UCSD-AML1 (cell line): ENCODE results near the gene CYP21A2.
"Not testable (repeated sequence)": the region's sequence is repeated elsewhere in the genome, so short reads cannot be mapped to it uniquely, and the experiment has no call there.

Experiments used
- DNase-seq: peaks from one replicate; lab custom pipeline; 2025; ENCODE audit not compliant: unreplicated experiment; lab: John Stamatoyannopoulos, UW

The CYP21A2 gene

DNA sequence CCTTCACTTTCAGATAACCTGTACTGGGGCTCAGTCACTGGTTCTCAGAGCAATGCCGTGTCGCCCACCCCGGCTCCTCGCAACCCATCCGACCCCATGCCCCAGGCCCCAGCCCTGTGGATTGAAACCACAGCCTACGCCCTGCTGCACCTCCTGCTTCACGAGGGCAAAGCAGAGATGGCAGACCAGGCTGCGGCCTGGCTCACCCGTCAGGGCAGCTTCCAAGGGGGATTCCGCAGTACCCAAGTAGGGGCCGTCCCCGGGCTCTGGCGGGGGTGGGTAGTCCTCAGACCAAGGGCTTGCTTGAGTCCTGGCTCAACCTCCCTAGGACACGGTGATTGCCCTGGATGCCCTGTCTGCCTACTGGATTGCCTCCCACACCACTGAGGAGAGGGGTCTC, 8.7 kb upstream of the CYP21A2 start:
- DNase-seq = not testable (repeated sequence)

DNA sequence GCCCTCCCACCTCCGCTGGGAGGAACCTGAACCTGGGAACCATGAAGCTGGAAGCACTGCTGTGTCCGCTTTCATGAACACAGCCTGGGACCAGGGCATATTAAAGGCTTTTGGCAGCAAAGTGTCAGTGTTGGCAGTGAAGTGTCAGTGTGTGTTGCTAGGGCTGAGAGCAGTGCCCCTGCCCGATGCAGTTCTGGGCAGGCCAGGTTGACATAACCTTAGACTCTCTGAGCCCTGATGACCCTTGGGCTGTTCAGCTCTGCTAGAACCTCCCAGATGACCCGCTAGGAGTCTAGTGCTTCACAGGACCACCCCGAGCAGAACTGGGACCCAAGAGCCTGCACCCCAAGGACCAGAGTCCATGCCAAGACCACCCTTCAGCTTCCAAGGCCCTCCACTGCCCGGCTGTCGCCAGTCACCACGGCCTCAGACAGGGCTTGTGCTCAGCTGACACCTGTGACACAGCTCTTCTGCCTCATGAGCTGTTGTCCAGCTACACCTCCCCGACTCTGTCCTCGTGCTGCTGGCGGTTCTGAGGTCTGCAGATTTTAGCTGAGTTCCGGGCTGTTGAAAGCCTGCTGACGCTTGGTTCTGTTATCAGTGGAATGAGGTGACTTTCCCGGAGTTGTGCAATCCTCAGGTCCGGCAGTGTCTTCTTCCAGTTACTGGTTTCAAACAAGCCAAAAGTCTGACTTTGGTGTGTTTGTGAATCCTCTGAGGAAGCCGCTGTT, 2.8 kb upstream of the CYP21A2 start:
- DNase-seq = not testable (repeated sequence)

- not testable (repeated sequence) for DNase-seq
Measured at GRCh38 chr6:32037136-32037535, 1.1 kb upstream of the CYP21A2 start.

DNA sequence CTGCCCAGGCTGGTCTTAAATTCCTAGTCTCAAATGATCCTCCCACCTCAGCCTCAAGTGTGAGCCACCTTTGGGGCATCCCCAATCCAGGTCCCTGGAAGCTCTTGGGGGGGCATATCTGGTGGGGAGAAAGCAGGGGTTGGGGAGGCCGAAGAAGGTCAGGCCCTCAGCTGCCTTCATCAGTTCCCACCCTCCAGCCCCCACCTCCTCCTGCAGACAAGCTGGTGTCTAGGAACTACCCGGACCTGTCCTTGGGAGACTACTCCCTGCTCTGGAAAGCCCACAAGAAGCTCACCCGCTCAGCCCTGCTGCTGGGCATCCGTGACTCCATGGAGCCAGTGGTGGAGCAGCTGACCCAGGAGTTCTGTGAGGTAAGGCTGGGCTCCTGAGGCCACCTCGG, 663 bp downstream of the CYP21A2 start:
- DNase-seq = not testable (repeated sequence)

- DNase-seq = not testable (repeated sequence)
Measured at GRCh38 chr6:32039321-32040274, 1.4 kb downstream of the CYP21A2 start.

DNA sequence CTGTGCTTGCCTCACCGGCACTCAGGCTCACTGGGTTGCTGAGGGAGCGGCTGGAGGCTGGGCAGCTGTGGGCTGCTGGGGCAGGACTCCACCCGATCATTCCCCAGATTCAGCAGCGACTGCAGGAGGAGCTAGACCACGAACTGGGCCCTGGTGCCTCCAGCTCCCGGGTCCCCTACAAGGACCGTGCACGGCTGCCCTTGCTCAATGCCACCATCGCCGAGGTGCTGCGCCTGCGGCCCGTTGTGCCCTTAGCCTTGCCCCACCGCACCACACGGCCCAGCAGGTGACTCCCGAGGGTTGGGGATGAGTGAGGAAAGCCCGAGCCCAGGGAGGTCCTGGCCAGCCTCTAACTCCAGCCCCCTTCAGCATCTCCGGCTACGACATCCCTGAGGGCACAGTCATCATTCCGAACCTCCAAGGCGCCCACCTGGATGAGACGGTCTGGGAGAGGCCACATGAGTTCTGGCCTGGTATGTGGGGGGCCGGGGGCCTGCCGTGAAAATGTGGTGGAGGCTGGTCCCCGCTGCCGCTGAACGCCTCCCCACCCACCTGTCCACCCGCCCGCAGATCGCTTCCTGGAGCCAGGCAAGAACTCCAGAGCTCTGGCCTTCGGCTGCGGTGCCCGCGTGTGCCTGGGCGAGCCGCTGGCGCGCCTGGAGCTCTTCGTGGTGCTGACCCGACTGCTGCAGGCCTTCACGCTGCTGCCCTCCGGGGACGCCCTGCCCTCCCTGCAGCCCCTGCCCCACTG, 2.3 kb downstream of the CYP21A2 start:
- DNase-seq = not testable (repeated sequence)

GRCh38 chr6:32041050-32041321, 2.8 kb downstream of the CYP21A2 start:
- not testable (repeated sequence) for DNase-seq

GRCh38 chr6:32041385-32041784, 3.2 kb downstream of the CYP21A2 start:
- DNase-seq = not testable (repeated sequence)

- not testable (repeated sequence) for DNase-seq
Measured at GRCh38 chr6:32042276-32042675, 4.1 kb downstream of the CYP21A2 start.

DNA sequence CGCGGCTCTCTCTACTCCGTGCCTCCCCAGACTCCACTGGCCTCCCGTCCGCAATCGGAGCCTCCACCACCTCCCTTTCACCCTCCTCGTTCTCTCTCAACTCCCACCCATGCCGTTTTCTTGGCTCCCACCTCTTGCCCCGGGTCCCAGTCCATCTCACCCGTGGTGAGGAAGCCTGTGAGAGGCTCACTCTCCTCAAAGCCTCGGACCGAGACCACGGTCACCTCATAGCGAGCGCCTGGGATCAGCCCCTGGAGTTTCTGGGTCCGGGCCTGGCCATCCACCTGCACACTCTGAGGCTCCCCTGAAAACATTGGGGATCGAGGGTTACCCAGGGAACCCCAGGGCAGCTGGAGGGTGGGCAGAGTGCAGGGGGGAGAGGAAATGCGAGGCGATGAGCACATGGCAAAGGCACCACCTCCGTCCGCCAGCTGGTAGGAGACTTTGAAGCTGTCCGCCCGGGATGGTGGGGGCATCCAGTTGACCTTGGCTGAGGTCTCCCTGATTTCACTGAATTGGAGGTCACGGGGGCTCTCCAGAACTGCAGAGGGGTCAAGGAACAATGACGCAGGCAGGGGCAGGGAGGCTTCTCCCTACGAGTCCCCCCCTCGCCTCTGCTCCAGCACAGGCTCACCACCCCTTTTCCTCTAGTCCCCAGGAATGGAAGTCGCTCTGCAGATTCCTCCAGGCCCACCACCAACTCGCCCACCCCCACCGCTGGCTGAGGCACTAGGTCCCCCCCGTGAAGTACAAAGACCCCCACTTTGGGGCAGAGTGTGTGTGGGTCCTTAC, 5.6 kb downstream of the CYP21A2 start:
- DNase-seq = not testable (repeated sequence)

DNA sequence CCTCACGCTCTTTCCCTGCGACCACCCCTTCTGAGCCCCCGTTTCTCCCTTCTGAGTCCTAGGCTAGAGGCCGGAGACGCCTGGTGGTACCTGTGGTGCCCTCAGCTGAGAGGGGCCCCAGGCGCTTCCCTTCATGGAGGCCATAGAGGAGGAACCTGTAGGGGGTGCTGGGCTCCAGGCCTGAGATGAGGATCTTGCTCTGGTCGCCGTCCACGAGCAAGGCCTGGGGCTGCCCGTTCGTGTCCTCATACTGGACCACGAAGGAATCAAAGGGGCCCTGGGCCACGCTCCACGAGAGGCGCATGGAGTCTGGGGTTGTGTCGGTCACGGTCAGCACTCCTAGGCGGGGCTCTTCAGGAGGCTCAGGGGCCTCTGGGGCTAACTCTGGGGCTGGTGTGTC, 6.7 kb downstream of the CYP21A2 start:
- DNase-seq = not testable (repeated sequence)

DNA sequence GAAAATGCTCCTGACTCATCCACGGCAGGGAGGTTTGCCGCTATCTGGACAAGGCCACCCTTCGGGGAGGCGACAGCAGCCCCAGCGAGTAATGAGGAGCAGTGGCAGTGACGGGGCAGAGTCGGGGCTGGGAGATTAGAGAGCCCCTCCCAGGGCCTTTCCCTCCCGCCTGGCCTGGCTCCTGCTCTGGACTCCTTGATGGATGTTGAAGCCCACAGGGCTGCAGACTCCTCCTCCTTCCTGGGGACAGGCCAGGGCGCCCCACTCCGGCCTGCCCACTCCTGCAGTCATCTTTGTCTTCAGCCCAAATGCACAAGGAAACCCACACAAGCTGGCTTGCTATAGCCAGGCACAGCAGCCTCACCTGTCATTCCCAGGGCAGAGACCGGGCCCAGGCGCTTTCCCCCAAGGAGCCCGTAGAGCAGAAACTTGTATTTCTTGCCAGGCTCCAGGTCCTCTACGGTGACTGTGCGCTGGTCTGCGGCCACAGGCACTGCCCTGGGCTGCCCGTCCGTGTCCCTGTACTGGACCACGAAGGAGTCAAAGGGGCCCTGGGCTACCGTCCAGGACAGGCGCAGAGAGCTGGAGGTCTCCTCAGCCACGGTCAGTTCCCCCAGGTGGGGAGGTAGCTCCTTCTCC, 7.7 kb downstream of the CYP21A2 start:
- DNase-seq = no peak

GRCh38 chr6:32046450-32047083, 8.4 kb downstream of the CYP21A2 start:
- no peak for DNase-seq

DNA sequence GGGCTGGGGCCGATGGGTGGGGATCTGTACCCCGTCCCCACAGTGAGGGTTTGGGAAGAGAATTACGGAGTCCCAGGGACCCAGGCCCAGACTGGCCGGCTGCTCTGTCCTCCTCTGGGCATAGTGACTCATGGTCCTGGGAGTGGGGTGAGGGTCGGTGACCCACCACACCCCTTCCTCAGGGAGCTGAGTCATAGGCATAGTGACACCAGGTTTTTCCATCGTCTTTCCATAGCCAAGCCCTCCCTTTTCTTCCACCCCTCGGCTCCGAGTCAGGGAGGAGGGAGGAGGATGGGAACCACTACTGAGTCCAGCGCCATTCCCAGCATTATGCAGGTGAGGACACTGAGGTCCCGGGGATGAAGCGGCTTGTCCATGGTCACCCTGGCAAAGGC, 8.9 kb downstream of the CYP21A2 start:
- DNase-seq = no peak

- DNase-seq = no peak
Measured at GRCh38 chr6:32047539-32047854, 9.3 kb downstream of the CYP21A2 start.

DNA sequence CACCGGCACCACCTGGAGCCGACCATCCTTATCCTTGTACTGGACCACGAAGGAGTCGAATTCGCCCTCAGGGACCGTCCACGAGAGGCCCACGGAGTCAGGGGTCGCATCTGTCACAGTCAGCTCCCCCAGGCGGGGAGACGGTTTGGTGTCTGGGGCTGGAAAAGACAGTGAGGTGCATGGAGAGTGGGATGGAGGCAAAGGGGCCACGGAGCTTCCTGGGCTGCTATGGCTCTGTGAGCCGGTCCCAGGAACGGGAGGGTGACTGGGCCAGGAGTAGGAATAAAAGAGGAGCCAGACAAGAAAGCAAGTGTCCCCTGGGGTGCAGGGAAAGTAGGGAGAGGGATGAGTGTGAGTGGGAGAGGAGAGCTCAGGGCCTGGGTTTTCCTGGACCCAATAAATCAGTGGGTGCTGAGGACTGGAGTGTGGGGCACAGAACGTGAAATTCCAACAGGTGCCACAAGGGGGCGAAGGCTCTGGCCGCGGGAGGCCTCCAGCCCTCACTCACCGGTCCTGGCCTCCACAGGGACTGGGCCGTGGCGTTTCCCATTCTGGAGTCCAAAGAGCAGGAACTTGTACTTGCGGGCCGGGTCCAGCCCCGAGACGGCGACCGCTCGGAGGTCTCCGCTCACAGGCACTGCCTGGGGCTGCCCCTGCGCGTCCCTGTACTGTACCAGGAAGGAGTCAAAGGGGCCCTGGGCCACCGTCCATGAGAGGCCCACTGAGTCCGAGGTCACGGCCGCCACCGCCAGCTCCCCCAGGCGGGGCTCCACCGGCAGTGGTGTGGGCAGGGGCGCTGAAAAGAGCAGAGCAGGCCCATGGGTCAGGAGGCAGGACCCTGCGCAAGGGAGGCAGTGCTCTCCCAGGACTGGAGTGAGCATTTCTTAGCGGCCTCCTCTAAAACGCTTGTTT, 9.9 kb downstream of the CYP21A2 start:
- peak; percentile 59 for DNase-seq

DNA sequence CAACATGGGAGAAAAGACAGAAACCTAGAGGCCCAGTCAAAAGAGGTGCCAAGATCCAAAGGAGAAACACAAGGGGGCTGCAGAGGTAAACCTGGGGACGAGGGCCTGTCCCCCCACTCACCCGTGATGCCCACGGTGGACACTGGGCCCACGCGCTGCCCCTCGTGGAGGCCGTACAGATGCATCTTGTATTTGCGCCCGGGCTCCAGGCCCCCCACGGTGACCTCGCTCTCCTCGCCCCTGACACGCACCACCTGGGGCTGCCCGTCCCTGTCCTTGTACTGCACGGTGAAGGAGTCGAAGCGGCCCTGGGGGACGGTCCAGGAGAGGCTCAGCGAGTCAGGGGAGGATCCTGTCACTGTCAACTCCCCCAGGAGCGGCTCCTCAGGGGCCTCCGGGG, 10.9 kb downstream of the CYP21A2 start:
- not testable (repeated sequence) for DNase-seq

DNA sequence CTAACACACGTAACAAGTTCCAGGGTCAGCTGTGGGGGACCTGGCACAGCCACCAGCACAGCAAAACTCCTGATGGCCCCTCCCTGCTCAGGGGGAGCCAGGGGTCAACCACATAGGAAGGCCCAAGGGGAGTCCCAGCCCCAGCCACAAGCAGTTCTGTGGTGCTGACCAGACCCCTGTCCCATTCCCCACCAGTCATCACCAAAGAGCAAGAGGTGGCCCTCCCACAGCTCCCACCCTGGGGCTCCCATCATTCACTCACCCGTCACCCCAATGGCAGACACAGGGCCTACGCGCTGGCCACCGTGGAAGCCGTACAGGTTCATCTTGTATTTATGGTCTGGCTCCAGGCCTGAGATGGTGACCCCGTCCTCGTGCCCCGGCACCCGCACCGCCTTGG, 11.5 kb downstream of the CYP21A2 start:
- not testable (repeated sequence) for DNase-seq

DNA sequence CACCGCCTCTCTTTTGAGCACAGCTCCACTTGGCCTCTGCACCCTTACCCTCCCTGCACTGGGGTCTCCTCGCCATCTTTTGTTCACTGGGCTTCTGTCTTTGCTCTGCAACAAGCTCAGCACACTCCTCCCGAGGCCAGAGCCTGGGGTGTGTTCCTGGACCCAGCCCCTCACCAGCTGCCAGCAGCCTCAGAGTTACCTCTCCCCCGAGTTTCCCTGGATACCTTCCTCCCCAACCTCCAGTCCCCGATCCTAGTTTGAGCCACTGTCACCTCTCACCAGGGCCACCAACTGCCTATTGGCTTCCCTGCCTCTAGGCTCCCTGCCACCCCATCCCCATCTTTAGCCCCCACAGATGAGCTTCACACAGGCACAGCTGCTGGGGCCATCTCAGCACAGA, 12.3 kb downstream of the CYP21A2 start:
- DNase-seq = no peak
